ENCODE results near the gene S100A5. TPM values are rescaled to one million over a fixed set of nuclear protein-coding genes. Genes with fewer than 3 reads are reported as not detected.

The S100A5 gene
- total RNA-seq, 2 donors from 2014 or later = not detected

GRCh38 chr1:153544453-153545066 lies 3.8 kb upstream of the S100A5 start:
- Histone ChIP-seq H3K36me3 (replicated peaks in 1 of 2; ENCODE audit: insufficient read depth in 1 of 2, low read depth in 2 of 2) (no peaks in the 10 kb centered on the region), H3K4me1 (peaks cover 40% of the 10 kb centered on the region), H3K27ac (peak overlapping the region; percentile 51 to 71 (median 56)), H3K4me3 (no peak overlapping the region), H3K27me3 (no peaks in the 10 kb centered on the region), H3K9me3 (no peaks in the 10 kb centered on the region)
- 52 to 66% methylated on average over 4 to 10 of the region's 10 CpGs for WGBS, 2 donors
- intact Hi-C loops (cut with DNase I) = no loop called here
- ATAC-seq (no peak), DNase-seq (peak in 1 of 4 donors; percentile 14)
- TF ChIP-seq POLR2A (IDR thresholded peaks at IDR 0.05) (no peak), CTCF (IDR thresholded peaks at IDR 0.05) (no peak)

GRCh38 chr1:153543736-153544135 lies 3.0 kb upstream of the S100A5 start:
- DNase-seq (no peak), ATAC-seq (no peak)
- WGBS, 2 donors = 83 to 88% methylated on average over 4 of the region's 4 CpGs
- no peak overlapping the region for H3K4me3 ChIP-seq
- H3K4me1 ChIP-seq = peaks cover 34% of the 10 kb centered on the region
- no peaks in the 10 kb centered on the region for H3K36me3 ChIP-seq (replicated peaks in 1 of 2; ENCODE audit: insufficient read depth in 1 of 2, low read depth in 2 of 2)
- H3K27ac ChIP-seq = no peak overlapping the region
- TF ChIP-seq POLR2A (IDR thresholded peaks at IDR 0.05) (no peak), CTCF (IDR thresholded peaks at IDR 0.05) (no peak)
- intact Hi-C loops (cut with DNase I) = no loop called here
- H3K27me3 ChIP-seq = no peaks in the 10 kb centered on the region
- no peaks in the 10 kb centered on the region for H3K9me3 ChIP-seq

DNA sequence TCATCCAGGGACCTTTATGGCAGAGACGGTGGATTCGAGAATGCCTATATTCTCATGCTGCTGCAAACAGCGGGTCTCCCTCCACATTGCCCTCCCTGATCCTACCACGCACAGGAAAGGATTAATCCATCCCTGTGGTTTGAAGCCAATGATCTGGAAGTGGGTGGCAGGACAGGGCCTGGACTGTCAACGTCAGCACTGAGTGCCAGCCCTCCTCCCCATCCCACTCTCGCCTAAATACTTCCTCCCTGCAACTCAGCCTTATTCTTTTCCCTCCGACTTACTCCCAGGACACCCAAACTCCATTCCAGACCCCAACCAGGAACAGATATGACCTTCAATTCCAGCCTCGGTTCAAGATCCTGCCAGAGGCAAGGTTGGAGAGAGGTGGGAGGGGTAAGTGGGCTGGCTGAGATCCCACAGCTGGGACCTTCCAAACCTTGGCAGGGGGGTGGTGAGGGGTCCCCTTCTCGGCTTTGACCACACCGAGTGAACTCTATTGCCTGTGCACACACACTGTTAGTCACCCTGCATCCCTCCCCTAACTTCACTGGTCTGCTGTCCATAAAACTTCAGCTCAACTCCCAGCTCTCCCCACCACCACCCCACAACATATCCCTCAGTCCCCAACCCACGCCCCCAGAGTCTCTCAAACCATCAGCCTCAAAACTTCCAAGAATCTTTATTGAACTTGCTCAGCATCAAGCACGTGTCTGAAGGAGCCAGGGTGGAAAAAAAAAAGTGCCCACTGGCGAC lies 2.4 kb upstream of the S100A5 start:
- Histone ChIP-seq H3K27ac (no peak overlapping the region), H3K27me3 (no peaks in the 10 kb centered on the region), H3K4me3 (no peak overlapping the region), H3K36me3 (replicated peaks in 1 of 2; ENCODE audit: insufficient read depth in 1 of 2, low read depth in 2 of 2) (no peaks in the 10 kb centered on the region), H3K9me3 (no peaks in the 10 kb centered on the region), H3K4me1 (peaks cover 34% of the 10 kb centered on the region)
- WGBS, 2 donors = 74 to 77% methylated on average over 13 of the region's 13 CpGs
- no peak for TF ChIP-seq CTCF (IDR thresholded peaks at IDR 0.05)
- no peak for TF ChIP-seq POLR2A (IDR thresholded peaks at IDR 0.05)
- intact Hi-C loops (cut with DNase I) = no loop called here
- no peak for ATAC-seq
- no peak for DNase-seq

- Histone ChIP-seq H3K27me3 (no peaks in the 10 kb centered on the region), H3K4me3 (no peak overlapping the region), H3K36me3 (replicated peaks in 1 of 2; ENCODE audit: insufficient read depth in 1 of 2, low read depth in 2 of 2) (no peaks in the 10 kb centered on the region), H3K27ac (no peak overlapping the region), H3K9me3 (no peaks in the 10 kb centered on the region), H3K4me1 (peaks cover 38% of the 10 kb centered on the region)
- no peak for ATAC-seq
- intact Hi-C loops (cut with DNase I) = no loop called here
- WGBS, 2 donors = 76 to 77% methylated on average over 12 to 13 of the region's 13 CpGs
- DNase-seq = no peak
- TF ChIP-seq POLR2A (IDR thresholded peaks at IDR 0.05) (no peak), CTCF (IDR thresholded peaks at IDR 0.05) (no peak)
These were observed 1.2 kb upstream of the S100A5 start for GRCh38 chr1:153541641-153542590.

All from body of pancreas (tissue), 4 donors.